Activated B cell treated with CpG ODN at 0.5 μM for 24 hours (primary cell): ENCODE measurements around the gene G2E3. TPM values are rescaled to one million over a fixed set of nuclear protein-coding genes. Genes with fewer than 3 reads are reported as not detected.

Experiments
- ATAC-seq: fragments of 200-7000 bp; cut with Tn5 transposase; one replicate; pipeline ENCODE4 v1.10.0; 2021; ENCODE audit warnings: low read depth, mild to moderate bottlenecking, moderate library complexity
- CTCF ChIA-PET: fragments of 350-600 bp; sonication (Branson Sonifier 250); formaldehyde crosslinking; loops from one replicate; lab custom pipeline; 2021; ENCODE audit warnings: antibody characterized with exemption; lab: Charles Lee
- POLR2A ChIA-PET: fragments of 350-600 bp; sonication (Branson Sonifier 250); formaldehyde crosslinking; loops from one replicate; lab custom pipeline; 2021; ENCODE audit warnings: antibody characterized with exemption; lab: Charles Lee
- DNase-seq: peaks from one replicate; pipeline ENCODE4 v3.0.0; 2022
- H3K27ac Mint-ChIP-seq: one replicate; pipeline ENCODE4 v1.8.0; 2020; ENCODE audit warnings: mixed read lengths
- H3K27me3 Mint-ChIP-seq: one replicate; pipeline ENCODE4 v1.8.0; 2021; ENCODE audit warnings: mixed read lengths
- H3K36me3 Mint-ChIP-seq: one replicate; pipeline ENCODE4 v1.8.0; 2021; ENCODE audit warnings: low read depth, mixed read lengths
- H3K4me1 Mint-ChIP-seq: one replicate; pipeline ENCODE4 v1.8.0; 2021; ENCODE audit warnings: mixed read lengths
- H3K4me3 Mint-ChIP-seq: one replicate; pipeline ENCODE4 v1.8.0; 2020; ENCODE audit warnings: mild to moderate bottlenecking, mixed read lengths
- H3K9me3 Mint-ChIP-seq: one replicate; pipeline ENCODE4 v1.8.0; 2020; ENCODE audit warnings: mixed read lengths
- intact Hi-C: fragments of 100-400 bp; cut with micrococcal nuclease; formaldehyde crosslinking; loops from one replicate; pipeline ENCODE4 v1.15.1; 2024
- total RNA-seq: library from RNA; stranded (reverse); gene quantifications from 2 replicates; pipeline ENCODE4 v1.2.3, GENCODE V29; 2022
- TF ChIP-seq, protein P1 (sequence below): fragments of 200-600 bp; IDR thresholded peaks from one replicate; pipeline ENCODE4 v1.8.0; 2022; ENCODE audit warnings: antibody characterized with exemption, mild to moderate bottlenecking

Gene G2E3
- total RNA-seq, 1 donor from 2014 or later = 32.6 TPM

DNA sequence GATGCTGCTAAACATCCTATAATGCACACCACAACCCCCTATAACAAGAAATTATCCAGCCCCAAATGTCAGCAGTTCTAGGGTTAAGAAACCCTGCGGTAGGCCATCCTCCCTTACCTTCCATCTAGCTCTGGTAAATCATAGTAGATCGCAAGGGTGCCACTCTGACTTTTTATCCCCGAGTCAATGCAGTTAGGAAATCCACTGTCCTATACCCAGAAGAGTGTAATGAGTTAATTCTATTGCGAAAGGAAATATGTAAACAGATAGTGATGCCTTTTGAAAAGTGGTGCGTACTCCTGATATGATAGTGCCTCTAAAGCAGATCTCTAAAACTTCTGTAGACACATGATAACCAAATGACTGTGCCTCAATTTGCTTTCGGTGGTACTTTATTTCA lies 93.0 kb downstream of the G2E3 start:
- no peaks in the 10 kb centered on the region for H3K4me1 Mint-ChIP-seq
- intact Hi-C loops = no loop called here
- TF ChIP-seq, protein P1, sequence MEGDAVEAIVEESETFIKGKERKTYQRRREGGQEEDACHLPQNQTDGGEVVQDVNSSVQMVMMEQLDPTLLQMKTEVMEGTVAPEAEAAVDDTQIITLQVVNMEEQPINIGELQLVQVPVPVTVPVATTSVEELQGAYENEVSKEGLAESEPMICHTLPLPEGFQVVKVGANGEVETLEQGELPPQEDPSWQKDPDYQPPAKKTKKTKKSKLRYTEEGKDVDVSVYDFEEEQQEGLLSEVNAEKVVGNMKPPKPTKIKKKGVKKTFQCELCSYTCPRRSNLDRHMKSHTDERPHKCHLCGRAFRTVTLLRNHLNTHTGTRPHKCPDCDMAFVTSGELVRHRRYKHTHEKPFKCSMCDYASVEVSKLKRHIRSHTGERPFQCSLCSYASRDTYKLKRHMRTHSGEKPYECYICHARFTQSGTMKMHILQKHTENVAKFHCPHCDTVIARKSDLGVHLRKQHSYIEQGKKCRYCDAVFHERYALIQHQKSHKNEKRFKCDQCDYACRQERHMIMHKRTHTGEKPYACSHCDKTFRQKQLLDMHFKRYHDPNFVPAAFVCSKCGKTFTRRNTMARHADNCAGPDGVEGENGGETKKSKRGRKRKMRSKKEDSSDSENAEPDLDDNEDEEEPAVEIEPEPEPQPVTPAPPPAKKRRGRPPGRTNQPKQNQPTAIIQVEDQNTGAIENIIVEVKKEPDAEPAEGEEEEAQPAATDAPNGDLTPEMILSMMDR = no peak
- DNase-seq (no peak), ATAC-seq (no peak)
- H3K9me3 Mint-ChIP-seq = no peaks in the 10 kb centered on the region
- POLR2A ChIA-PET = no interaction called here
- H3K36me3 Mint-ChIP-seq = peaks cover 48% of the 10 kb centered on the region
- H3K4me3 Mint-ChIP-seq = no peak overlapping the region
- H3K27me3 Mint-ChIP-seq = no peaks in the 10 kb centered on the region
- no peak overlapping the region for H3K27ac Mint-ChIP-seq
- CTCF ChIA-PET = no interaction called here

DNA sequence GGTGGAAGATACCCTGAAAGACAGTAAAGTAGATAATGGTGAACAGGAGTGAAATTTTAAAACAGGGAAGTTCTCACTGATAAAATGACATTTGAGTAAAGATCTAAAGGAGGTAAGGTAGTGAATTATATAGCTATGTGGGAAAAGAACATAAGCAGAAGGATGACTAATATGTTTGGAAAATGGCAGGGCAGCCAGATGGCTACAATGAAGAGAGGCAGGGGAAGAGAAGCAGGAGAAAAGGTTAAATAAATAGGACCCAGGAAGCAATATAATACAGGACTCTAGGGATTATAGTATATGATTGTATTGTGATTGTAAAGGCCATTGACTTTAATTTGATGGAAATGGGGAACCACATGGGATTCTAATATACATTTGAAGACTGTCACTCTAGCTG lies 96.2 kb downstream of the G2E3 start:
- no peaks in the 10 kb centered on the region for H3K9me3 Mint-ChIP-seq
- TF ChIP-seq, protein P1 = no peak
- H3K4me3 Mint-ChIP-seq = no peak overlapping the region
- intact Hi-C loops = loop anchor here (2.0 to 5.0 kb wide), 2 partner anchors 14 to 1907 kb away; no protein-coding TSS in a partner anchor
- peaks cover 48% of the 10 kb centered on the region for H3K36me3 Mint-ChIP-seq
- no peak for ATAC-seq
- H3K4me1 Mint-ChIP-seq = no peaks in the 10 kb centered on the region
- H3K27ac Mint-ChIP-seq = no peak overlapping the region
- no peaks in the 10 kb centered on the region for H3K27me3 Mint-ChIP-seq
- DNase-seq = no peak
- POLR2A ChIA-PET = no interaction called here
- CTCF ChIA-PET = interaction anchor here (0.7 to 1.1 kb wide), 2 partner anchors 17 to 23 kb away, joined by 3 read pairs; no protein-coding TSS in a partner anchor

DNA sequence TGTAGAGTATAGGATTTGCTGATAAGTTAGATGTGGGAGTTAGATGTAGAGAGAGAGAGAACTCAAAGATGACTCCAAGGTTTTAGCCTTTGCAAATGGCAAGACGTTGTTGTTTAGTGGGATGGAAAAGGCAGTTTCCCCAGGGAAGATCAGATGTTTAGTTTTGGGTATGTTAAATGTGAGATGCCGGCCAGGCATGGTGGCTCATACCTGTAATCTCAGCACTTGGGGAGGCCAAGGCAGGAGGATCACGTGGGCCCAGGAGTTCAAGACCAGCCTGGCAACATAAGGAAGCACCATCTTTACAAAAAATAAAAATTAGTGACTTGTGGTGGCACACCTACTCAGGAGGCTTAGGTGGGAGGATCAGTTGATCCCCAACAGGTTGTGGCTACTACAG lies 96.7 kb downstream of the G2E3 start:
- DNase-seq = no peak
- POLR2A ChIA-PET = no interaction called here
- intact Hi-C loops = loop anchor here (1.0 to 5.0 kb wide), 4 partner anchors 13 to 1907 kb away; no protein-coding TSS in a partner anchor
- CTCF ChIA-PET = interaction anchor here (1.1 kb wide), 1 partner anchor 16 kb away, joined by 3 read pairs; no protein-coding TSS in a partner anchor
- no peaks in the 10 kb centered on the region for H3K4me1 Mint-ChIP-seq
- no peaks in the 10 kb centered on the region for H3K27me3 Mint-ChIP-seq
- ATAC-seq = no peak
- no peaks in the 10 kb centered on the region for H3K9me3 Mint-ChIP-seq
- TF ChIP-seq, protein P1 = no peak
- H3K27ac Mint-ChIP-seq = no peak overlapping the region
- no peak overlapping the region for H3K4me3 Mint-ChIP-seq
- H3K36me3 Mint-ChIP-seq = peaks cover 48% of the 10 kb centered on the region

DNA sequence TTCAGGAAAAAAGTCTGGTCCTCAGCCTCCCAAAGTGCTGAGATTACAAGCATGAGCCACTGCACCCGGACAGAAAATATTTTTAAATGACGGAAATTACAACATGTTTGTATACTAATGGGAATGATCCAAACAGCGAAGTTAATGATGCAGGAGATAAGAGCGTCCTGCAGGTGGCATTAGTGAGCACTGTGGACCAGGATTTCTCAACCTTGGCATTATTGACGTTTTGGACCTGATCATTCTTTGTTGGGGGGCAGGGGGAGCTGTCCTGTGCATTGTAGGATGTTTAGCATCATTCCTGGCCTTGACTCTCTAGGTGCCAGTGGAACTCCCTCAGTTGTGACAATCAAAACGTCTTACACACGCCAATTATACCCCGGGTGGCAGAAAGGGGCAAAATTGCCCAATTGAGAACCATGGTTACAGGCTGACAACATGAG lies 97.3 kb downstream of the G2E3 start:
- intact Hi-C loops = loop anchor here (1.0 to 5.0 kb wide), 3 partner anchors 250 to 1906 kb away; no protein-coding TSS in a partner anchor
- Mint-ChIP-seq H3K36me3 (peaks cover 49% of the 10 kb centered on the region), H3K27me3 (no peaks in the 10 kb centered on the region), H3K9me3 (no peaks in the 10 kb centered on the region), H3K27ac (no peak overlapping the region), H3K4me3 (no peak overlapping the region), H3K4me1 (no peaks in the 10 kb centered on the region)
- ChIA-PET CTCF (interaction anchor here (0.7 to 1.0 kb wide), 2 partner anchors 16 to 250 kb away, joined by 3 to 10 read pairs; no protein-coding TSS in a partner anchor), POLR2A (no interaction called here)
- peak; percentile 64 for ATAC-seq
- TF ChIP-seq, protein P1 = peak; percentile 71
- DNase-seq = no peak

DNA sequence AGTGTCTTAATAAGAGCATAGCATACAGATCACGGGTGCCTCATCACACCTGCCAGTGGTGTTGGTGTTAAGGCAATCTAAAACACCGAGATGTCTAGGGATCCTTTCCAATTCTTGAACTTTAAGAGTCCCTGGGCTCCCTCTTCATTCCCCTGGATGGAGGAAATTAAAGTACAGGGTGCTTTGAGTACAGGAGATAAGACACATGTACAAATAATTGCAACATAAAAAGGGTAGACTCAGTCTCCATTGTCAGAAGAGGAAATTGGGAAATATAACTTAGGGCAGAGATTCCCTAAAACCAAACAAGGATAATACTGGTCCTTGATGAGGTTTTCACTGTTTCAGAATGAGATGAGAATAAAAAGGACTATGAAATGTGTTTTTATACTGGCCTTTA lies 98.1 kb downstream of the G2E3 start:
- intact Hi-C loops = loop anchor here (5.0 kb wide), 1 partner anchor 1905 kb away; no protein-coding TSS in a partner anchor
- POLR2A ChIA-PET = interaction anchor here (1.2 kb wide), 1 partner anchor 35 kb away, joined by 3 read pairs; the partner anchor contains the start of gene SCFD1
- TF ChIP-seq, protein P1 = no peak
- ATAC-seq (no peak), DNase-seq (no peak)
- CTCF ChIA-PET = interaction anchor here (1.0 kb wide), 1 partner anchor 249 kb away, joined by 10 read pairs; no protein-coding TSS in a partner anchor
- Mint-ChIP-seq H3K27ac (no peak overlapping the region), H3K27me3 (no peaks in the 10 kb centered on the region), H3K9me3 (no peaks in the 10 kb centered on the region), H3K4me1 (no peaks in the 10 kb centered on the region), H3K36me3 (peaks cover 47% of the 10 kb centered on the region), H3K4me3 (no peak overlapping the region)
